Ishikawa (cell line): Measurements from ENCODE around the gene NPAS1.

ENCODE experiments used
- CEBPB ChIP-seq: IDR thresholded peaks from 2 replicates; pipeline ENCODE4 v1.6.1; 2012
- CREB1 ChIP-seq: IDR thresholded peaks from 2 replicates; pipeline ENCODE4 v1.6.1; 2012; ENCODE audit warnings: low read depth
- EGR1 ChIP-seq: IDR thresholded peaks from 2 replicates; pipeline ENCODE4 v1.6.1; 2012
- EP300 ChIP-seq: IDR thresholded peaks from 2 replicates; pipeline ENCODE4 v1.6.1; 2012; ENCODE audit warnings: borderline replicate concordance
- FOXM1 ChIP-seq: IDR thresholded peaks from 2 replicates; pipeline ENCODE4 v1.6.1; 2012; ENCODE audit warnings: low read depth, borderline replicate concordance
- NFIC ChIP-seq: IDR thresholded peaks from 2 replicates; pipeline ENCODE4 v1.6.1; 2012
- RAD21 ChIP-seq: IDR thresholded peaks from 2 replicates; pipeline ENCODE4 v1.6.1; 2012; ENCODE audit warnings: low read depth
- TAF1 ChIP-seq: IDR thresholded peaks from 2 replicates; pipeline ENCODE4 v1.6.1; 2012; ENCODE audit warnings: low read depth, mild to moderate bottlenecking
- TCF12 ChIP-seq: IDR thresholded peaks from 2 replicates; pipeline ENCODE4 v1.6.1; 2012; ENCODE audit warnings: low read depth
- TEAD4 ChIP-seq: IDR thresholded peaks from 2 replicates; pipeline ENCODE4 v1.6.1; 2012
- YY1 ChIP-seq: IDR thresholded peaks from 2 replicates; pipeline ENCODE4 v1.6.1; 2012; ENCODE audit warnings: low read depth
- ZBTB7A ChIP-seq: IDR thresholded peaks from 2 replicates; pipeline ENCODE4 v1.6.1; 2012; ENCODE audit warnings: low read depth
- TF ChIP-seq, protein P1 (sequence below): IDR thresholded peaks from 2 replicates; pipeline ENCODE4 v1.6.1; 2012
- TF ChIP-seq, protein P2 (sequence below): IDR thresholded peaks from 2 replicates; pipeline ENCODE4 v1.6.1; 2012
- TF ChIP-seq, protein P3 (sequence below): IDR thresholded peaks from 2 replicates; pipeline ENCODE4 v1.6.1; 2012; ENCODE audit warnings: low read depth, mild to moderate bottlenecking

NPAS1 gene

DNA sequence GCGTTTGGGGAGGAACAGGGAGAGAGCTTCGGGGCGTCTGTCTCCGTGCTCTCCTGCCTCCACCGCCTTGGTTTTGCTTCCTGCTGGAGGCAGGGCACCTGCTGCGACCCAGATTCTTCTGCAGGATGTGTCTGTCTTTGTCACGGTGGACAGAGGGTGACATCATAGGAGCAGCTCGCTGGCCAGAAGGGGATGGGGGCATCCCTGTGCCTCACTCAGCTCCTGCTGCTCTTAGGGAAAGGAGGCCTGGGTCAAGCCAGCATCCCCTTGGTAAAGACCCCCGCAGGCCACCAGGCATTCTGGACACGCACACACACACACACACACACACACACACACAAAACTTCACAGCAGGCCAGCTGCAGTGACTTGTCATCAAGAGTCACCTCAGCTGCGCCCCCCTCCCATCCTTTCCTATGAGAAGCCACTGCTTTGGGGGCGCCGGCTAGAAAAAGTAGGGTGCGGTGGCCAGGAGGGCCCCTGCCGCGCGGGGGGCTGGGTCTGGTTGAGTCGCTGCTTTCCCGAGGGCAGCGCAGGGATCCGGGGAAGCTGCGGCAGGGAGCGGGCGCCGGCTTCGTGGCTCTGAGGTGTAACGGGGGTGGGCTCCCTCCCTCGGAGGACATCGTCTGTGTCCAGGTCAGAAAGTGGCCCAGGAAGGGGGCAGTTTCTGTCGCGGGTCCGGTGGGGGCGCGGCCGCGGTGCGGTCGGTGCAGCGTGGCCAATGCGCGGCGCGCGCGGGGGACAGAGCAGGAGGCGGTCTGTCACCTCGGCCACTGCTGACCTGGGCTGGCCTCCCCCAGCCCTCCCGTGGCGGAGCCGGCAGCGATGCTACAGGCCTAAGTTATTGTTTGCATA lies 15.8 kb upstream of the NPAS1 start:
- TF ChIP-seq, protein P1, sequence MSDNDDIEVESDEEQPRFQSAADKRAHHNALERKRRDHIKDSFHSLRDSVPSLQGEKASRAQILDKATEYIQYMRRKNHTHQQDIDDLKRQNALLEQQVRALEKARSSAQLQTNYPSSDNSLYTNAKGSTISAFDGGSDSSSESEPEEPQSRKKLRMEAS: no peak
- TF ChIP-seq RAD21: no peak
- TF ChIP-seq ZBTB7A: no peak
- TF ChIP-seq CREB1: no peak
- no peak for TF ChIP-seq TEAD4
- no peak for TF ChIP-seq EP300
- no peak for TF ChIP-seq EGR1
- no peak for TF ChIP-seq TAF1
- TF ChIP-seq, protein P2, sequence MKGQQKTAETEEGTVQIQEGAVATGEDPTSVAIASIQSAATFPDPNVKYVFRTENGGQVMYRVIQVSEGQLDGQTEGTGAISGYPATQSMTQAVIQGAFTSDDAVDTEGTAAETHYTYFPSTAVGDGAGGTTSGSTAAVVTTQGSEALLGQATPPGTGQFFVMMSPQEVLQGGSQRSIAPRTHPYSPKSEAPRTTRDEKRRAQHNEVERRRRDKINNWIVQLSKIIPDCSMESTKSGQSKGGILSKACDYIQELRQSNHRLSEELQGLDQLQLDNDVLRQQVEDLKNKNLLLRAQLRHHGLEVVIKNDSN: no peak
- no peak for TF ChIP-seq FOXM1
- no peak for TF ChIP-seq TCF12
- TF ChIP-seq YY1: no peak
- TF ChIP-seq NFIC: no peak
- TF ChIP-seq, protein P3, sequence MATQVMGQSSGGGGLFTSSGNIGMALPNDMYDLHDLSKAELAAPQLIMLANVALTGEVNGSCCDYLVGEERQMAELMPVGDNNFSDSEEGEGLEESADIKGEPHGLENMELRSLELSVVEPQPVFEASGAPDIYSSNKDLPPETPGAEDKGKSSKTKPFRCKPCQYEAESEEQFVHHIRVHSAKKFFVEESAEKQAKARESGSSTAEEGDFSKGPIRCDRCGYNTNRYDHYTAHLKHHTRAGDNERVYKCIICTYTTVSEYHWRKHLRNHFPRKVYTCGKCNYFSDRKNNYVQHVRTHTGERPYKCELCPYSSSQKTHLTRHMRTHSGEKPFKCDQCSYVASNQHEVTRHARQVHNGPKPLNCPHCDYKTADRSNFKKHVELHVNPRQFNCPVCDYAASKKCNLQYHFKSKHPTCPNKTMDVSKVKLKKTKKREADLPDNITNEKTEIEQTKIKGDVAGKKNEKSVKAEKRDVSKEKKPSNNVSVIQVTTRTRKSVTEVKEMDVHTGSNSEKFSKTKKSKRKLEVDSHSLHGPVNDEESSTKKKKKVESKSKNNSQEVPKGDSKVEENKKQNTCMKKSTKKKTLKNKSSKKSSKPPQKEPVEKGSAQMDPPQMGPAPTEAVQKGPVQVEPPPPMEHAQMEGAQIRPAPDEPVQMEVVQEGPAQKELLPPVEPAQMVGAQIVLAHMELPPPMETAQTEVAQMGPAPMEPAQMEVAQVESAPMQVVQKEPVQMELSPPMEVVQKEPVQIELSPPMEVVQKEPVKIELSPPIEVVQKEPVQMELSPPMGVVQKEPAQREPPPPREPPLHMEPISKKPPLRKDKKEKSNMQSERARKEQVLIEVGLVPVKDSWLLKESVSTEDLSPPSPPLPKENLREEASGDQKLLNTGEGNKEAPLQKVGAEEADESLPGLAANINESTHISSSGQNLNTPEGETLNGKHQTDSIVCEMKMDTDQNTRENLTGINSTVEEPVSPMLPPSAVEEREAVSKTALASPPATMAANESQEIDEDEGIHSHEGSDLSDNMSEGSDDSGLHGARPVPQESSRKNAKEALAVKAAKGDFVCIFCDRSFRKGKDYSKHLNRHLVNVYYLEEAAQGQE: no peak

DNA sequence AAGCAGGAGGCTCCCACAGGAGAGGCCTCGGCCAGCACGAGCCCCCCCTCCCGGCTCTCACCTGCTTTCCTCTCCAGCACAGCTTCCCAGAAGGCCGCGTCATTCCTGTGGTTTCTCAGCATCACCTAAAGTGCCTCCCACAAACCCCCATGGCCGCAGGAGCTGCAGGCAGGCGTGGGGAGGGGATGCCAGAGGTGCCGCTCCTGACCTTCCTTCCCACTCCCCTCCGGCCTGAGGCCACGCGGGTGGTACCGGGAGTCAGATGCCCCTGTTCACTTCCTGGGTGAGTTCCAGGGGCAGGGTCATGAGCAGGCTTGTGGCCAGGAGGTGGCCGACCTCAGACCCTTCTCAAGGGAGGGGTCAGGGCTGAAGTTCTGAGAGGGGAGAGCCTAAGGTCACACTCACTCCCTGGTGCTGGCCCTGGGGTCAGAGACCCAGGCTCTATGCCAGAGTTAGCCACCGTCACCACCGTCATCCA lies 14.4 kb upstream of the NPAS1 start:
- TF ChIP-seq, protein P3: no peak
- TF ChIP-seq TCF12 (no peak), EGR1 (no peak), CREB1 (no peak), TEAD4 (no peak), YY1 (no peak), ZBTB7A (no peak), EP300 (no peak), CEBPB (no peak), NFIC (no peak), FOXM1 (no peak), TAF1 (no peak), RAD21 (no peak)
- TF ChIP-seq, protein P2: no peak
- TF ChIP-seq, protein P1: no peak

DNA sequence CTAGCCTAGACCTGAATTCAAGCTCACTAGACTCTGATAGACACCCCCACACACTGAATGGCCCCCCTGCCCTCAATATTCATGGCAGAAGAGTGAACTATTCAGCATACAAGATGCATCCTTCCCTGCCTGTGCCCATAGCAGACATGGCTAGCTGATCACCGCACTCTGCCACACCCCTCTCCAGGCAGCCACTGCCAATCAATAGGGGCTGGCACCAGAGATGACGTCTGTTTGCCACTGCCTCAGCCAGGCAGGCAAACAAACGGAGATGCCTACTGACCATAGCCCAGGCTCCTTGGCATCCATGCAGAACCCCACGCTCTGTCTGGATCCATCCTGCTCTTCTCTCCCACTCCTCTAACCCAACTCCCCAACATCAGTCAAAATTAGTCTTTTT lies 13.8 kb upstream of the NPAS1 start:
- TF ChIP-seq EP300 (no peak), CREB1 (no peak), YY1 (peak; percentile 54)

DNA sequence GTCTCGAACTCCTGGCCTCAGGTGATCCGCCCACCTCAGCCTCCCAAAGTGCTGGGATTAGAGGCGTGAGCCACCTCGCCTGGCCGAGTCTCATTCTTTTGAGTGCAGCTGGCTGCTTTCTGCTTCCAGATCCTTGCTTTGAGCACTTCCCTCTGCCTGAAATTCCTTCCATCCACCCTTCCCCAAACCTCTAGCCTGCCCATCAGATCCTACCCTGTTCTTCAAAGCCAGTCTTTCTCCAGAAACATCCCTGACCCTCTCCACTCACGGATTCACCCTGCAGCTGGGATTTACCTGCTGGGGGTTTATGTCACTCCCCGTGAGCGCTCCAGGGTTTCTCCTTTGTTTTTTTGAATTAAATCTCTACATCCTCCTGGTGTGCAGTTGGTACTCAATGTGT lies 13.1 kb upstream of the NPAS1 start:
- TF ChIP-seq EP300 (no peak), ZBTB7A (no peak), RAD21 (no peak), TEAD4 (no peak), CEBPB (no peak), FOXM1 (no peak), YY1 (no peak), EGR1 (no peak), TCF12 (no peak), TAF1 (no peak), CREB1 (no peak)
- TF ChIP-seq, protein P3: no peak
